ENCODE data around the gene OGN.

Gene OGN

GRCh38 chr9:92402826-92403745 is 1.3 kb downstream of the OGN start:
- DNase-seq (ENCODE audit: low spot score): no peak

- DNase-seq (ENCODE audit: low spot score): no peak
Observed at GRCh38 chr9:92402360-92402759, 2.0 kb downstream of the OGN start.

GRCh38 chr9:92397853-92398252 is 6.5 kb downstream of the OGN start:
- DNase-seq (ENCODE audit: low spot score): no peak

- no peak for DNase-seq (ENCODE audit: low spot score)
Observed at GRCh38 chr9:92395617-92396016, 8.8 kb downstream of the OGN start.

- DNase-seq (ENCODE audit: low spot score): no peak
Observed at GRCh38 chr9:92393686-92394085, 10.7 kb downstream of the OGN start.

DNA sequence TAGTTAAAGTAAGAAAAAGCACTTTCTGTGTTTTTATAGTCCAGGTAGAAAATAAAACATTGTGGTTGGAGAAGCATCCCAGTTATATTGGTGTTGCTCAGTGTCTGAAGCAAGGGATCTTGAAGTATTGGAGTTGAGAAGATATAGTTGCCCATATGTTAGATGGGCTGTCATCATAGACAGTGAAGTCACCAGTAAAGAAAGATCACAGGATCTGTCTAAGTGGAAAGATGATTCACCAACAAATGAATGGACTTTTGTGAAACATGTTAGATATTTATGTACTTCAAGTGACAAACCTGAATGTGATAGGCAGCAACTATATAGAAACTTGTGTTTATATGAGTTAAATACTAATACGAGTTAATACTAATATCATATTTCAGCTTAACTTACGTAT is 11.7 kb downstream of the OGN start:
- no peak for DNase-seq (ENCODE audit: low spot score)

GRCh38 chr9:92385953-92386352 is 18.4 kb downstream of the OGN start:
- DNase-seq (ENCODE audit: low spot score): no peak

DNA sequence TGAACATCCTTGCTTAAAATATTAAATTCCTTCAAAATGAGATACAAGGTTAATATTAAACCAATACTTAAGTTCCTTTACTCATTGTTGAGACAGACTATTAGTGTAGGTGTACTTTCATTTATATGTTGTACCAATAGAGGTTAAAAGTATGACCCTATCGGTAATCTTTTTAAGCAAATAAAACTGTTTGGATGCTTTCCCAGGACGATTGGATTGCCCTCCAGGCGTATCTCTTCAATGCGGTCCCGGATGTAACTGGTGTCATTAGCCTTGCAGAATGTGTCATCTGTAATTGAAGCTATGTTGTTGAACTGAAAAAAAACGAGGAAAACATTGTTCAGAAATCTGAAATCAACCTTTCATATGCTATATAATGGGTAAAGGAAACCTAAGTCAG is 18.9 kb downstream of the OGN start:
- DNase-seq (ENCODE audit: low spot score): no peak

DNA sequence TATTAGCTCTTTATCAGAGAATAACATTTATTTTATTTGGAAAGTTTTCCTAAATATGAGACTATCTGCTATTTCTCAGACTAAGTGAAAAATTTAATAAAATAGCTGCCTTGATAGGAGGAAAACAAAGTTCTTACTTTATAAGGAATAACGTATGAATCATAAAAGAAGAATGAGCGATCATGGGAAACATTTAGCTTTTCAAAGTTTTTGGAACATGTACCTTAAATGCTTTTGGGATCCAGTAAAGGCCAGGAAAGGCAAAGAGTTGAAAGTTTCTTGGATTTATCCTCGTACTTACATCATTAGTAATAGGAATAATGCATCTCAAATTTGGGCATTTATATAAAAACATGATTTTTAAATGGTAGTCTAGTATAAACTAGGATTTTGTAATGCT is 19.4 kb downstream of the OGN start:
- DNase-seq (ENCODE audit: low spot score): no peak

- DNase-seq (ENCODE audit: low spot score): no peak
Observed at GRCh38 chr9:92384375-92384774, 20.0 kb downstream of the OGN start.

- no peak for DNase-seq (ENCODE audit: low spot score)
Observed at GRCh38 chr9:92381775-92382174, 22.6 kb downstream of the OGN start.

DNA sequence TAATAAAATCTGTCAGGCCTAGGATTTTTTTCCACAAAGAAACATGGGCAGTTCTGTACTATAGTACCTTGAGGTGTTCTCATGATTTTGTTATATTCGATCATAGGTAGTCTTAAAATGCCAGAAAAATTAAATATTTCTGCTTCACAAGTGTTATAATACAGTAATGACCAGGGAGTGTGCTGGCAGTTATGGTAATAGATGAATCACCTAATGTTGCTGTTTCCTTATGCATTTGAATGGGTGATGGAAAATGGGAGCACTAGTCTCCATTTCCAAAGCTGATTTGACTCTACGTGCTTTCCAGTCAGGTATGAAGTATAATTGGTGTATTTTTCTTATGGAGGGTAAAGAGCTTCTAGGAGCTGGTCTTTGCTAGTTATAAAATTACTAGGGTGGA is 23.8 kb downstream of the OGN start:
- no peak for DNase-seq (ENCODE audit: low spot score)

DNA sequence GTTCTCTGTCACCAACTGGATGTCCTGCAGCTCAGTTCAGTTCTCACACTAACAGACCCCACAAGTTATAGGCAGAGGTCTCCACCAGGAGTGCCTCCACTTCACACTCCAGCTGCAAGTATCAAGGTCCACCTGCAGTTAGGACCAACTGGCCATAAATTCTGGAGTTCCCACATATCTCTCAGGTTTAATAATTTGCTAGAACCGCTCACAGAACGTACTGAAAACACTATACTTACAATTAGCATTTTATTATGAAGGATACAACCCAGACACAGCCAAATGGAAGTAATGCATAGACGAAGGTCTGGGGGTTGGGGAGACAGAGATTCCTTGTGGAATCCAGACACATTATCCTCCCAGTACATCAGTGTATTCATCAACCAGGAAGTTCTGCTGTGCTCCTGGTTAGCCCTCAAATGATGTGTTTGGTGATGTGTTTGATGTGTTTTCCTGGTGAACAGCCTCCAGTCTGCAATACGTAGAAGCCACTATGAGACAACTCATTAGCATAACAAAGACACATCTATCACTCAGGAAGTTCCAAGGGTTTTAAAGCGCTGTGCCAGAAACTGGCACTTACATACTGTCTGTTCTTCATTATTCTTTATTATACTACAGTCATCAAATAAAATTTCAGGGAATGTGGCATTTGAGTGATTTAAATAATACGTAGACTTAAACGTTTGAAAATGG is 25.4 kb downstream of the OGN start:
- no peak for DNase-seq (ENCODE audit: low spot score)

GRCh38 chr9:92377876-92378275 is 26.5 kb downstream of the OGN start:
- DNase-seq (ENCODE audit: low spot score): no peak

DNA sequence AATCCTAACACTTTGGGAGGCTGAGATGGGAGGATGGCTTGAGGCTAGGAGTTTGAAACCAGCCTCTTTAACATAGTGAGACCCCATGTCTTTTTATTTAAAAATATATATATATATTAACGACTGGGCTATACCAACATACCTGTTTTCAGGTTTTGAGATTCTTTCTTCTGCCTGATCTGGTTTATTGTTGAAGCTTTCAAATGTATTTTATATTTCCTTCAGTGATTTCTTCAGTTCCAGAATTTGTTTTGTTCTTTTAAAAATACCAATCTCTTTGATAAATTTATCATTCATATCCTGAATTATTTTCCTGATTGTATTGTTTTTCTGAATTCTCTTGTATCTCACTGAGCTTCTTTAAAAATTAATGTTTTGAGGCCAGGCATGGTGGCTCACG is 31.2 kb downstream of the OGN start:
- no peak for DNase-seq (ENCODE audit: low spot score)

- no peak for DNase-seq (ENCODE audit: low spot score)
Observed at GRCh38 chr9:92369075-92369474, 35.3 kb downstream of the OGN start.

- no peak for DNase-seq (ENCODE audit: low spot score)
Observed at GRCh38 chr9:92360083-92360482, 44.3 kb downstream of the OGN start.

DNA sequence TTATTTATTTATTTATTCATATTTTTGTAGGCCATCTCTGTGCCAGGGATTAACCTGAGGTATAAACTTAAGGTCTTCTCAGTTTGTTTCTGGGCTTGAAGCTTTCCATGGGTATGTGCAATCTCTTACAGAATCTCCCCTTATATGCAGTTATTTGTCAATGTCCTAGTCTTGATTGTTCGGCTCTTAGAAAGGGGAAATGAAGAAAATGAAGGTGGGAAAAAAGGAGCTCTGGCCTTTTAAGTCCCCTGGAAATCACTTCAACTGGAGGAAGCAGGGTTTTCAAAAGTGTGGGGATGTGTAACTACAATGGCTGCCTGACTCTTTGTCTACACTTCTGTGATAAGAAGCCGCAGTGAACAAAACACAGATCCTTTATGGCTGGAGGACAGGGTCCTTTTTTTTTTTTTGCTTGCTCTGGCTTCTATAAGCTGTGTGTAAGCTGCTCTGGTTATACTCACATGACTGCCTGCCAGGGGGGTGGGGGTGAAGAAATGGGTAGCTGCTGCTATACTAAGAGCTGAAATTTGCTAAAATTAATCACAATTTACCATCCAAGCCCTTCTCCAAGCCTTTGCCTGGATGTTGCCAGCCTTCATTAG is 44.9 kb downstream of the OGN start:
- no peak for DNase-seq (ENCODE audit: low spot score)

DNA sequence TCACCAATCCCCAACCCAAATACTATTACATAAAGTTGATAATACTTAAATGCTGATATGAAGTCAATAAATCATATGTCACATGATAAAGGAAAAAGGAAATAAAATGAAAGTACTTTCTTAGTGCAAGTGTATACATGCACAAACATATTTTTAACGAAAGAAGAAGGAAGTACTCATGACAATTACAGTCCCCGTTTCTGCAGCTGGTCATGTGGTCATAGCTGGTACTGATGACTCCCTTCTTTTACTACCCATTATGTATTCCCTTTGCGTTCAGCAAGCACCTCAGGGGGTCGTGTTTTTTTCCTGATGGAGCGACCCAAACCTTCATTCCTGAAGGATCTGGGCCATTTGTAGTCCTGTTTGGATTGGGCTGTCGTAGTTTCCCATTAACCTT is 51.3 kb downstream of the OGN start:
- no peak for DNase-seq (ENCODE audit: low spot score)

DNA sequence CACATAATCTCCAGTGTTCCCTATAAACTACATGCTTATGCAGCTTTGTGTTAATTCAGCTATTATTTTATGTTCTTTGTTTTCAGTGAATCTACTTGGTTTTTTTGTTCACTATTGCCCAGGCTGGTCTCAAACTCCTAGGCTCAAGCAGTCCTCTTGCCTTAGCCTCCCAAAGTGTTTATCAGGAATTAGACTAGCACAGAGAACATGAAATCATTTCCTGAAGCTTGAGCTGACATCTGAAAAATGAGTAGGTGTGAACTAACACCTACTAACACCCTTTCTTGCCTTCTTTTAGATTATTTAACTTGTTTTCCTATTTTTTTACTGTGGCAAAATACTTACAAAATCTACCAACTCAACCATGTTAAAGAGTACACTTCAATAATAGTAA is 53.6 kb downstream of the OGN start:
- no peak for DNase-seq (ENCODE audit: low spot score)

DNA sequence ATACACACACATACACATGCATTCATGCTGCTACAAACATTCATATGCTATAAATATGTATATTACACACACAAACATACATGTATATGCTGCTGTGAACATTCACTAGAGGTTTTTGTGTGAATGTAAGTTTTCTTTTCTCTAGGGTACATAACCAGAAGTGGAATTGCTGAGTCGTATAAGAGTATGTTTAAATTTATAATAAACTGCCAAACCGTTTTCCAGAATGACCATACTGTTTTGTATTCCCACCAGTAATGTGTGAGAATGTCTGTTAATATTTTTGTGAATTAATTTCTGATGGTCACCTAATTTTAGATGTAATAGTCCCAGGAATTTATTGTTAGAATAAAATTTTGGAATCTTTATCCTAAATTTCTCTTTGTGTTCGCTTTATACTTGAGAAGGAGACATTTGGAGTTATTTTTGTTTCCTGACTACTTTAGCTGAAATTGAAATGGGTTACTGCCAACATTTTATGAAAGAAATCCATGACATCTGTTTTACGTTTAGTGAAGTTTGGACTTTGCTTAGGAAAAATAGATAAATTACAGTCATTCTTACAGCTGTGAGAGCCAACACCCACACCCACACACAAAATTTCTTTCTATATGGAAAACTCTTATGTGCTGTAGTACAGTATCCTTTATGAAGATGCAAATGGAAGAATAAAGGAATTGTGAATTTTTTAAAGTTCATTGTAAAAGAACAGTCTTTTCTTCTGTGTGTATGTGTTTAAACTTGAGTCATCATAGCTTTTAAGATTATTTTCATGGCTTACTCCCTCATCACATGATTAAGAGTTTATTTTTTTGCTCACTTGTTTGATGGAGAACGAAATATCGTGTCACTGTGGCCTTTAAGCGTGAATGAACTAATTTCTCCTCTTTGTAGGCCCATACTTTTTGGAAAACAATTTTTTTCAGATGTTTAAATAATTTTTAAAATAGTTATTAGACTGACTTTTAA is 54.3 kb downstream of the OGN start:
- DNase-seq (ENCODE audit: low spot score): no peak

- DNase-seq (ENCODE audit: low spot score): no peak
Observed at GRCh38 chr9:92345582-92345981, 58.8 kb downstream of the OGN start.
